ENCODE data around the gene NCK2. TPM values are rescaled to one million over a fixed set of nuclear protein-coding genes. Genes with fewer than 3 reads are reported as not detected.

The NCK2 gene
- total and polyA plus RNA-seq, 2 donors, result 14.5 to 31.4 TPM

DNA sequence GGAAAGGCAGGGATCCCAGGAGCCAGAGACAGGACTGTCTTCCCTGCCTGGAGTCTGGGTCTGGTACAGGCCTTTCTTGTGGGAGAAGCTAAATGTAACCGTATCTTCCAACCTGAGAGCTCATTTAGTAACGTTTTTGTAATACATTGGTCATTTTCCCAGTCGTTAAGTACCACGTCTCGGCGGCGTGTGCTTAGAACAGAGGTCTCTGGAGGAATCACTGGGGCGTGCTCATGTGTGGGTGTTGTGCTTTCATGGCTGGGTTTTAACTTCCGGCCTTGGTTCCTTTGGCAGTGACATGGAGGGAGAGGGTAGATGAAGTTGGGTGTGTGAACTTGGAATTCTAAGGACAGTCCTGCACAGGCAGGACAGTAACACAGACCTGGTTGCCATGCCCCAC lies 79.7 kb downstream of the NCK2 start:
- no peaks in the 10 kb centered on the region for H3K9me3 ChIP-seq (ENCODE audit: control insufficient read depth in 2 of 2, insufficient read depth in 1 of 2, low read length in 1 of 2)
- DNase-seq (ENCODE audit: low read depth in 6 of 9, low spot score in 9 of 9), result no peak
- peaks cover 6% of the 10 kb centered on the region in 2 donors for H3K4me1 ChIP-seq (ENCODE audit: control insufficient read depth in 2 of 2, insufficient read depth in 2 of 2, low read length in 2 of 2)
- no peaks in the 10 kb centered on the region for H3K27me3 ChIP-seq (ENCODE audit: control insufficient read depth in 2 of 2, insufficient read depth in 1 of 2, low read length in 1 of 2)
- 83% methylated on average over 9 of the region's 9 CpGs for WGBS
- H3K36me3 ChIP-seq (ENCODE audit: control insufficient read depth in 2 of 2, insufficient read depth in 2 of 2, low read length in 1 of 2), result peaks cover 4 to 5% of the 10 kb centered on the region in 2 donors
- no peak overlapping the region for H3K27ac ChIP-seq (ENCODE audit: low read depth in 1 of 2, low read length in 1 of 2)
- no peak overlapping the region for H3K4me3 ChIP-seq (ENCODE audit: low read length in 2 of 2)

DNA sequence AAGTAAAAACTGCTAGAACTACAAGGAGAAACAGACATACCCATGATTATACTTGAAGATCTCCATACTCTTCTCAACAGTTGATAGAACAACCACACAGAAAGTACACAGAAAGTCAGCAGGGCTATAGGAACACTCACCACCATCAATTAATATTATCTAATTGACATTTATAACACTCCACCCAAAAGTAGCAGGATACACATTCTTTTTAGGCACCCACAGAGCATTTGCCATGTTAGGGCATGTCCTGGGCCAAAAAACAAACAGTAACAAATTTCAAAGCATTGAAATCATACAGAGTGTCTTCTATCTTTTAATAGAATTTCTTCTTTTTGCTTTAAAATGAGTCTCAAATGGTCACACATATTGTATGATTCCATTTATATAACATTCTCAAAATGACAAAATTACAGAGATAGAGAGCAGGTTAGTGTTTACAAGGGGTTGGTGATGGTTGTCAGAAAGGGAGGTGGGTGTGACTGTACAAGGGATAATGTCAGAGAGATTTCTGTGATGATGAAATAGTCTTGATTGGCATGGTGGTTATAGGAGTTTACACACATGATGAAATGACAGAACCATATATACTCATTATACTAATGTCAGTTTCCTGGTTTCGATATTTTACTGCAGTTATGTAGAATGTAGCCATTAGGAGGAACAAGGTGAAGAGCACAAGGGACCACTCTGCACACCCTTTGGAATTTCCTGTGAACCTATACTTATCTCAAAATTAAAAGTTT lies 82.8 kb downstream of the NCK2 start:
- WGBS, result 89% methylated on average over 1 of the region's 1 CpG
- H3K4me3 ChIP-seq (ENCODE audit: low read length in 2 of 2), result no peak overlapping the region
- peak overlapping the region in 1 of 2 donors; percentile 38 for H3K27ac ChIP-seq (ENCODE audit: low read depth in 1 of 2, low read length in 1 of 2)
- H3K27me3 ChIP-seq (ENCODE audit: control insufficient read depth in 2 of 2, insufficient read depth in 1 of 2, low read length in 1 of 2), result no peaks in the 10 kb centered on the region
- DNase-seq (ENCODE audit: low read depth in 6 of 9, low spot score in 9 of 9), result no peak
- peaks cover 0 to 2% of the 10 kb centered on the region in 2 donors for H3K4me1 ChIP-seq (ENCODE audit: control insufficient read depth in 2 of 2, insufficient read depth in 2 of 2, low read length in 2 of 2)
- H3K9me3 ChIP-seq (ENCODE audit: control insufficient read depth in 2 of 2, insufficient read depth in 1 of 2, low read length in 1 of 2), result no peaks in the 10 kb centered on the region
- H3K36me3 ChIP-seq (ENCODE audit: control insufficient read depth in 2 of 2, insufficient read depth in 2 of 2, low read length in 1 of 2), result peaks cover 2 to 4% of the 10 kb centered on the region in 2 donors

DNA sequence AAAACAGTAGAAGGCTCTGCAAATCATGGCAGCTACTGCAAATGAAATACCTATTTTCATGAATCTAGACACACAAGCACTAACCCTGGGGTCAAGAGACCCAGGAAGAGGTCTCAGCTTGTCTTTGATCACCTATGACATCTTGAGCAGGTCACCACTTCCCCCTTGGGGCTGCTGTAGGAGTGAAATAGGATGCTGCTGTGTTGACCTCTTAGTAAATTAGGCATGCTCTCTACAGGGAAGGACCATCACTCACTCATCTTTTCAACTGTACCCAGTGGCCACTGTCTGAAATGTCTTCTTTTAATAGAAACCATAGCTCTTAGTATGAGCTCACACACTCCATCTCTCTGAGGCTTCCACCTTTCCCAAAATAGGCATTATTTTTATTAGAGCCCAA lies 83.8 kb downstream of the NCK2 start:
- no peak overlapping the region for H3K27ac ChIP-seq (ENCODE audit: low read depth in 1 of 2, low read length in 1 of 2)
- H3K4me1 ChIP-seq (ENCODE audit: control insufficient read depth in 2 of 2, insufficient read depth in 2 of 2, low read length in 2 of 2), result peaks cover 0 to 2% of the 10 kb centered on the region in 2 donors
- no peak overlapping the region for H3K4me3 ChIP-seq (ENCODE audit: low read length in 2 of 2)

DNA sequence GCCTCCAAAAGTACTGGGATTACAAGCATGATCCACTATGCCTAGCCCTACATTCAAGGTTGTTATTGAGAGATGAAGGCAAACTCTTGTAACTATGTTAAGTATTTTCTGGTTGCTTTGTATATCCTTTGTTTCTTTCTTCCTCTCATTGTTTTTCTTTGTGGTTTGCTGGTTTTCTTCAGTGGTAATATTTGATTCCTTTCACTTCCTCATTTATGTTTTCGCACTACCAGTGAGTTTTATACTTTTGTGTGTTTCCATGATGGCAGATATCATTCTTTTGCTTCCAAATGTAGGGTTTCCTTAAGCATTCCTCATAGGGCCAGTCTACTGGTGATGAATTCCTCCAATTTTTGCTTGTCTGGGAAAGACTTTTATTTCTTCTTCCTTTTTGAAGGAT lies 90.2 kb downstream of the NCK2 start:
- no peak overlapping the region for H3K4me3 ChIP-seq (ENCODE audit: low read length in 2 of 2)
- H3K27me3 ChIP-seq (ENCODE audit: control insufficient read depth in 2 of 2, insufficient read depth in 1 of 2, low read length in 1 of 2), result no peaks in the 10 kb centered on the region
- H3K36me3 ChIP-seq (ENCODE audit: control insufficient read depth in 2 of 2, insufficient read depth in 2 of 2, low read length in 1 of 2), result no peaks in the 10 kb centered on the region
- H3K9me3 ChIP-seq (ENCODE audit: control insufficient read depth in 2 of 2, insufficient read depth in 1 of 2, low read length in 1 of 2), result peaks cover 0 to 17% of the 10 kb centered on the region in 2 donors
- peak in 1 of 9 donors; percentile 33 for DNase-seq (ENCODE audit: low read depth in 6 of 9, low spot score in 9 of 9)
- no peaks in the 10 kb centered on the region for H3K4me1 ChIP-seq (ENCODE audit: control insufficient read depth in 2 of 2, insufficient read depth in 2 of 2, low read length in 2 of 2)
- 69% methylated on average over 1 of the region's 1 CpG for WGBS
- no peak overlapping the region for H3K27ac ChIP-seq (ENCODE audit: low read depth in 1 of 2, low read length in 1 of 2)

More for the DNA sequence above, 83.8 kb downstream of the NCK2 start:
- no peak for DNase-seq (ENCODE audit: low read depth in 6 of 9, low spot score in 9 of 9)
- Histone ChIP-seq H3K36me3 (ENCODE audit: control insufficient read depth in 2 of 2, insufficient read depth in 2 of 2, low read length in 1 of 2) (peaks cover 2 to 3% of the 10 kb centered on the region in 2 donors), H3K9me3 (ENCODE audit: control insufficient read depth in 2 of 2, insufficient read depth in 1 of 2, low read length in 1 of 2) (peaks cover 0 to 5% of the 10 kb centered on the region in 2 donors), H3K27me3 (ENCODE audit: control insufficient read depth in 2 of 2, insufficient read depth in 1 of 2, low read length in 1 of 2) (no peaks in the 10 kb centered on the region)

DNA sequence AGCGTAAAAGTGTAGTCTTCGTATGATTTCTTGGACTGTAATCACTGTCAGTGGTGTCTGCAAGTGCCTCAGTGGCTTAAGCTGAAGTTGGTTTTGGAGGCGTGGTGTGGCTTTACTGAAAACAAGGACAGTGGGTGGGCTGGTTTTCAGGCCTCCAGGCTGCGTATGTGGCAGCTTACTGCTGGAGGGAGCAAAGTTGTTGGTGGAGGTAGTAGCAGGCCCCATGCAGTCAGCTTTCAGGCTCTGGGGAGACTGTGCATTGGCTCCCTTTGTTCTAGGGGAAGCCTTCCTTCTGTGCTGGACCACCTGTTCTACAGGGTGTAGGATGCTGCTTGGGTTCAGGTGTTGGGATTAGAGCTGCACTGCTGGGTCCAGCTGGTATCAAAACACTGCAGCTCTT lies 91.6 kb downstream of the NCK2 start:
- Histone ChIP-seq H3K27ac (ENCODE audit: low read depth in 1 of 2, low read length in 1 of 2) (no peak overlapping the region), H3K4me1 (ENCODE audit: control insufficient read depth in 2 of 2, insufficient read depth in 2 of 2, low read length in 2 of 2) (peaks cover 0 to 2% of the 10 kb centered on the region in 2 donors), H3K4me3 (ENCODE audit: low read length in 2 of 2) (no peak overlapping the region), H3K36me3 (ENCODE audit: control insufficient read depth in 2 of 2, insufficient read depth in 2 of 2, low read length in 1 of 2) (no peaks in the 10 kb centered on the region), H3K27me3 (ENCODE audit: control insufficient read depth in 2 of 2, insufficient read depth in 1 of 2, low read length in 1 of 2) (no peaks in the 10 kb centered on the region), H3K9me3 (ENCODE audit: control insufficient read depth in 2 of 2, insufficient read depth in 1 of 2, low read length in 1 of 2) (peaks cover 0 to 17% of the 10 kb centered on the region in 2 donors)
- no peak for DNase-seq (ENCODE audit: low read depth in 6 of 9, low spot score in 9 of 9)
- WGBS, result 96% methylated on average over 4 of the region's 4 CpGs

DNA sequence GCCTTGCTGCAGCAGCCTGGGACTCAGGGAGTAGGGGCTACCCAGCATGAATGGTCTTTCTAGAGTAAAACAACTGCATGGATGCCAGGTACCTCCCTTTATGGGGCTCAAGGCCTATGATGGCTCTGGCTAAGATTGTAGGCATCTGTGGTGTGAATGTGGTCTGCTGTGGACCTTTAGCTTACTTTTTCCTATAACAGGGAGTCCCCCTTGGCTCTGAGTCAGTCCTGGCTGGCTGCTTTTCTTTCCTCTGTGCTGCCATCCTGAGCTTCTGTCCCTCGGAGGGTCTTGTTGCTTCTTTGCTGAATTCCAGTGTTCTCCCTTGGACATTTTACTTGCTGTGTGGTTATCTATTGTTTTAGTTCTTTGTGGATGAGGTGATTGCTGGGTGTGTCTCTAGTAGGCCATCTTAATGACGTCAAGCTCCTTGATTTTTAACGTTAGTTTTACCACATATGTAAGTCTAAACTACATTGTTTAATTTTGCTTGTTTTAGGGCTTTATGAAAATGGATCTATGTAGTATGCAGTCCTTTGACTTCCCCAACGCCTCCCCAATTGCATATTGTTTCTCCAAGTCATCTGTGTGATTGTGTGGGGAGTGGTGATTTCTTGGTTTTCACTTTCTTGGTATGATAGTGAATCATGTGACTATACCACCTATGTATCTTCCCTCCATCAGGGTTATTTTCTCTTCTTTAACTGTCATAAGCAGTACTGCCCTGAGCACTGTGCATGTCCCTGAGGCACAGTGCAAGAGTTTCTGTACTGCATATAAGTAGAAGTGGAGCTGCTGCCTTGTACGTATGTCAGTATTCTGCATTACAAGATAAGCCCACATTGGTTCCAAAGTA lies 92.4 kb downstream of the NCK2 start:
- peaks cover 0 to 17% of the 10 kb centered on the region in 2 donors for H3K9me3 ChIP-seq (ENCODE audit: control insufficient read depth in 2 of 2, insufficient read depth in 1 of 2, low read length in 1 of 2)
- no peak overlapping the region for H3K27ac ChIP-seq (ENCODE audit: low read depth in 1 of 2, low read length in 1 of 2)
- no peaks in the 10 kb centered on the region for H3K27me3 ChIP-seq (ENCODE audit: control insufficient read depth in 2 of 2, insufficient read depth in 1 of 2, low read length in 1 of 2)
- H3K4me1 ChIP-seq (ENCODE audit: control insufficient read depth in 2 of 2, insufficient read depth in 2 of 2, low read length in 2 of 2), result peaks cover 0 to 2% of the 10 kb centered on the region in 2 donors
- WGBS, result 98% methylated on average over 5 of the region's 5 CpGs
- no peak overlapping the region for H3K4me3 ChIP-seq (ENCODE audit: low read length in 2 of 2)
- no peak for DNase-seq (ENCODE audit: low read depth in 6 of 9, low spot score in 9 of 9)
- no peaks in the 10 kb centered on the region for H3K36me3 ChIP-seq (ENCODE audit: control insufficient read depth in 2 of 2, insufficient read depth in 2 of 2, low read length in 1 of 2)

DNA sequence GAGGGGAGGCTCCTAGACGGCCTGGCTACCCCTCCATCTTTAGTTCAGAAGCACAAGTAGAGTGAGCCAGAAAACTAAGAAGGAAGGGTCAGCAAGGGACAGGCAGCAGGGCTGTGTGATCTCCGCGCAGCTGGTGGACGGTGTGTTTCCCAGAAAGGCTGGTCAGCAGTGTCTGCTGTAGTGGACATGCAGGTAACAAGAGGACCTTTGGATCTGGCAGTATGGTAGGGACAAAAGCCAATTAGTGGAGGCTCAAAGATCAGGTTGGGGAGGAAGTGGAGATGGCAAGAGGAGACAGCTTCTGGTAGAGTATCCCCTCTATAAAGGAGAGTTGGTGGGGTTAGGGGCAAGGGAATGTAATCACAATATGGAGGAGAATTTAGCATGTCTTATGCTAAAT lies 95.1 kb downstream of the NCK2 start:
- Histone ChIP-seq H3K27me3 (ENCODE audit: control insufficient read depth in 2 of 2, insufficient read depth in 1 of 2, low read length in 1 of 2) (no peaks in the 10 kb centered on the region), H3K9me3 (ENCODE audit: control insufficient read depth in 2 of 2, insufficient read depth in 1 of 2, low read length in 1 of 2) (peaks cover 0 to 9% of the 10 kb centered on the region in 2 donors), H3K36me3 (ENCODE audit: control insufficient read depth in 2 of 2, insufficient read depth in 2 of 2, low read length in 1 of 2) (peaks cover 0 to 2% of the 10 kb centered on the region in 2 donors), H3K4me3 (ENCODE audit: low read length in 2 of 2) (no peak overlapping the region), H3K4me1 (ENCODE audit: control insufficient read depth in 2 of 2, insufficient read depth in 2 of 2, low read length in 2 of 2) (peaks cover 0 to 2% of the 10 kb centered on the region in 2 donors), H3K27ac (ENCODE audit: low read depth in 1 of 2, low read length in 1 of 2) (no peak overlapping the region)
- WGBS, result 72% methylated on average over 4 of the region's 4 CpGs
- DNase-seq (ENCODE audit: low read depth in 6 of 9, low spot score in 9 of 9), result no peak

DNA sequence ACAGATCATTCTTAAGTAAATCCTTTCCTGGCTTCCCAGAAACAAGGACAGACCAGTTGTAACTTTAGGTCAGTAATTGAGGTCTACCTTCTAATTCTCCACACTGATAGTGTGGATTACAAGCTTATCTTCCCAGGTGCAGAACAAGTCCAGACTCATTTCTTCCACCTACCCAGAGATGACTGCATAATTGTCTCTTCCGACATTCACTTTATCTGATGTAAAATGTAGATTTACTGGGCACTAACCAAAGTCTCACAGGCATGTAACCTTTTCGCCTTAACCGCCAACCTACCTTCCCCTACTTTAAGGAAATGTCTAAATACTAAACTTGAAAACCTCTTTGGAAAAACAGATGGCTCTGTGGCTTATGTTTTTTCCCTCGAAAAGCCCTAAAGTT lies 96.2 kb downstream of the NCK2 start:
- peaks cover 0 to 2% of the 10 kb centered on the region in 2 donors for H3K36me3 ChIP-seq (ENCODE audit: control insufficient read depth in 2 of 2, insufficient read depth in 2 of 2, low read length in 1 of 2)
- H3K27me3 ChIP-seq (ENCODE audit: control insufficient read depth in 2 of 2, insufficient read depth in 1 of 2, low read length in 1 of 2), result no peaks in the 10 kb centered on the region
- WGBS, result 96% methylated on average over 4 of the region's 4 CpGs
- H3K27ac ChIP-seq (ENCODE audit: low read depth in 1 of 2, low read length in 1 of 2), result no peak overlapping the region
- H3K4me1 ChIP-seq (ENCODE audit: control insufficient read depth in 2 of 2, insufficient read depth in 2 of 2, low read length in 2 of 2), result peaks cover 0 to 2% of the 10 kb centered on the region in 2 donors
- peaks cover 0 to 8% of the 10 kb centered on the region in 2 donors for H3K9me3 ChIP-seq (ENCODE audit: control insufficient read depth in 2 of 2, insufficient read depth in 1 of 2, low read length in 1 of 2)
- no peak for DNase-seq (ENCODE audit: low read depth in 6 of 9, low spot score in 9 of 9)
- no peak overlapping the region for H3K4me3 ChIP-seq (ENCODE audit: low read length in 2 of 2)

DNA sequence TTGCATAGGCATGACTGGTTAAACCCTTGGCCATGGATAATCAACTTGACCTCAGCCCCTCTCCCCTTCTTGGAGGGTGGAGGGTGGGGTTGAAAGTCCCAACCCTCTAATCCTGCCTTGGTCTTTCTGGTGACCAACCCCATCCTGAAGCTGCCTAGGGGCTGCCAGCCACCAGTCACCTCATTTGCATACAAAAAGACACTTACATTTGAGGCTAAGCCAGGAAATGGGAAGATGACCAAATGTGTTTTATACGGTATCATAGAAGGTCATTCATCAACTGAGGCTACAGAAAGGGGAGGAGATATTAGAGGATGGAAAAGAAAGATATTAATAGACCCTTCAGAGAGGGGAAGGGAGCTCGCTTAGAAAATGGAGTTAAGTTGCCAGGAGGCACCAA lies 96.8 kb downstream of the NCK2 start:
- H3K4me1 ChIP-seq (ENCODE audit: control insufficient read depth in 2 of 2, insufficient read depth in 2 of 2, low read length in 2 of 2), result peaks cover 0 to 2% of the 10 kb centered on the region in 2 donors

More for the DNA sequence above, 96.8 kb downstream of the NCK2 start:
- Histone ChIP-seq H3K27me3 (ENCODE audit: control insufficient read depth in 2 of 2, insufficient read depth in 1 of 2, low read length in 1 of 2) (no peaks in the 10 kb centered on the region), H3K4me3 (ENCODE audit: low read length in 2 of 2) (no peak overlapping the region), H3K27ac (ENCODE audit: low read depth in 1 of 2, low read length in 1 of 2) (no peak overlapping the region), H3K36me3 (ENCODE audit: control insufficient read depth in 2 of 2, insufficient read depth in 2 of 2, low read length in 1 of 2) (peaks cover 0 to 2% of the 10 kb centered on the region in 2 donors), H3K9me3 (ENCODE audit: control insufficient read depth in 2 of 2, insufficient read depth in 1 of 2, low read length in 1 of 2) (peaks cover 0 to 4% of the 10 kb centered on the region in 2 donors)
- DNase-seq (ENCODE audit: low read depth in 6 of 9, low spot score in 9 of 9), result no peak
- 96% methylated on average over 2 of the region's 2 CpGs for WGBS

Data from thymus (tissue), 11 donors.